Skin epidermis (tissue), 12 donors: Measurements from ENCODE around the gene PHKB.
"Not testable (repeated sequence)": the region's sequence is repeated elsewhere in the genome, so short reads cannot be mapped to it uniquely, and the experiment has no call there.

ENCODE experiments used
- H3K27ac ChIP-seq, 21 experiments: fragments of 200-600 bp; sonication (generic) in 11 of 21; one replicate each; pipeline ENCODE4 v1.5.0; 2020; ENCODE audit warnings: mild to moderate bottlenecking in 3 of 21, inconsistent platforms in 2 of 21, moderate library complexity in 2 of 21
- H3K4me3 ChIP-seq, 7 experiments: fragments of 200-600 bp; sonication (generic) in 2 of 7; one replicate each; pipeline ENCODE4 v1.5.0; 2020; ENCODE audit warnings: inconsistent platforms in 2 of 7, mild to moderate bottlenecking in 2 of 7, moderate library complexity in 1 of 7

Gene PHKB

GRCh38 chr16:47551767-47552166 lies 90.6 kb downstream of the PHKB start:
- H3K4me3 ChIP-seq = not testable (repeated sequence)

GRCh38 chr16:47553853-47554564 lies 92.9 kb downstream of the PHKB start:
- H3K4me3 ChIP-seq = no peak overlapping the region
- no peak overlapping the region for H3K27ac ChIP-seq

More at GRCh38 chr16:47551767-47552166, 90.6 kb downstream of the PHKB start:
- not testable (repeated sequence) for H3K27ac ChIP-seq

- not testable (repeated sequence) for H3K27ac ChIP-seq, H3K4me3 ChIP-seq
Measured at GRCh38 chr16:47554587-47554986, 93.5 kb downstream of the PHKB start.

- no peak overlapping the region for H3K27ac ChIP-seq
Measured at GRCh38 chr16:47561286-47561685, 100.2 kb downstream of the PHKB start.

GRCh38 chr16:47562366-47562765 lies 101.2 kb downstream of the PHKB start:
- no peak overlapping the region for H3K27ac ChIP-seq
- H3K4me3 ChIP-seq = no peak overlapping the region

More at GRCh38 chr16:47561286-47561685, 100.2 kb downstream of the PHKB start:
- no peak overlapping the region for H3K4me3 ChIP-seq

- no peak overlapping the region for H3K4me3 ChIP-seq
Measured at GRCh38 chr16:47565454-47565853, 104.3 kb downstream of the PHKB start.

GRCh38 chr16:47567321-47567720 lies 106.2 kb downstream of the PHKB start:
- Histone ChIP-seq H3K27ac (no peak overlapping the region), H3K4me3 (no peak overlapping the region)

More at GRCh38 chr16:47565454-47565853, 104.3 kb downstream of the PHKB start:
- peak overlapping the region in 5 of 21 experiments; percentile 2 to 63 (median 21) for H3K27ac ChIP-seq

GRCh38 chr16:47568351-47568750 lies 107.2 kb downstream of the PHKB start:
- Histone ChIP-seq H3K27ac (peak overlapping the region in 2 of 21 experiments; percentile 29 to 61), H3K4me3 (no peak overlapping the region)

GRCh38 chr16:47571049-47571448 lies 109.9 kb downstream of the PHKB start:
- Histone ChIP-seq H3K27ac (no peak overlapping the region), H3K4me3 (no peak overlapping the region)

GRCh38 chr16:47571711-47572110 lies 110.6 kb downstream of the PHKB start:
- Histone ChIP-seq H3K4me3 (no peak overlapping the region), H3K27ac (no peak overlapping the region)

- Histone ChIP-seq H3K27ac (peak overlapping the region in 3 of 21 experiments; percentile 1 to 38 (median 10)), H3K4me3 (no peak overlapping the region)
Measured at GRCh38 chr16:47574091-47575054, 113.2 kb downstream of the PHKB start.

GRCh38 chr16:47577029-47577428 lies 115.9 kb downstream of the PHKB start:
- Histone ChIP-seq H3K27ac (no peak overlapping the region), H3K4me3 (no peak overlapping the region)

GRCh38 chr16:47578033-47578432 lies 116.9 kb downstream of the PHKB start:
- Histone ChIP-seq H3K4me3 (no peak overlapping the region), H3K27ac (no peak overlapping the region)

- H3K4me3 ChIP-seq = no peak overlapping the region
Measured at GRCh38 chr16:47578573-47578972, 117.4 kb downstream of the PHKB start.

GRCh38 chr16:47581114-47581513 lies 120.0 kb downstream of the PHKB start:
- no peak overlapping the region for H3K27ac ChIP-seq
- H3K4me3 ChIP-seq = no peak overlapping the region

More at GRCh38 chr16:47578573-47578972, 117.4 kb downstream of the PHKB start:
- H3K27ac ChIP-seq = no peak overlapping the region

- Histone ChIP-seq H3K4me3 (no peak overlapping the region), H3K27ac (no peak overlapping the region)
Measured at GRCh38 chr16:47584464-47585225, 123.5 kb downstream of the PHKB start.

- Histone ChIP-seq H3K27ac (no peak overlapping the region), H3K4me3 (no peak overlapping the region)
Measured at GRCh38 chr16:47586121-47586520, 125.0 kb downstream of the PHKB start.

GRCh38 chr16:47590472-47590871 lies 129.3 kb downstream of the PHKB start:
- H3K27ac ChIP-seq = no peak overlapping the region

GRCh38 chr16:47592232-47592631 lies 131.1 kb downstream of the PHKB start:
- Histone ChIP-seq H3K27ac (no peak overlapping the region), H3K4me3 (no peak overlapping the region)

More at GRCh38 chr16:47590472-47590871, 129.3 kb downstream of the PHKB start:
- no peak overlapping the region for H3K4me3 ChIP-seq

GRCh38 chr16:47599512-47599911 lies 138.4 kb downstream of the PHKB start:
- no peak overlapping the region for H3K4me3 ChIP-seq
- no peak overlapping the region for H3K27ac ChIP-seq
